NCI-H748 (cell line): ENCODE measurements around the gene GP1BA.
A peak's percentile ranks its signal among the peaks of the same experiment; 100 is the strongest.

Experiments used
- DNase-seq: peaks from one replicate; lab custom pipeline; 2025; ENCODE audit not compliant: unreplicated experiment; lab: John Stamatoyannopoulos, UW

The GP1BA gene

GRCh38 chr17:4937553-4937952, 5.5 kb downstream of the GP1BA start:
- DNase-seq = no peak

- DNase-seq = no peak
Measured at GRCh38 chr17:4938069-4938491, 6.0 kb downstream of the GP1BA start.

- peak; percentile 54 for DNase-seq
Measured at GRCh38 chr17:4938688-4939545, 6.8 kb downstream of the GP1BA start.

- peak; percentile 62 for DNase-seq
Measured at GRCh38 chr17:4939546-4939795, 7.4 kb downstream of the GP1BA start.

GRCh38 chr17:4939796-4940554, 7.9 kb downstream of the GP1BA start, which contains the start of the genes RNF167 and SLC25A11:
Gene RNF167 (plus strand): TSS chr17:4940268. CDS start chr17:4940910, 642 bp downstream.
Gene SLC25A11 (minus strand): TSS chr17:4940046. CDS start chr17:4939910, 136 bp downstream.
- DNase-seq = peak; percentile 100

GRCh38 chr17:4940555-4941318, 8.7 kb downstream of the GP1BA start:
- DNase-seq = no peak

- DNase-seq = no peak
Measured at GRCh38 chr17:4941319-4941610, 9.2 kb downstream of the GP1BA start.

GRCh38 chr17:4942760-4943508, 10.9 kb downstream of the GP1BA start:
- DNase-seq = no peak

- DNase-seq = no peak
Measured at GRCh38 chr17:4944163-4944553, 12.1 kb downstream of the GP1BA start.

- DNase-seq = no peak
Measured at GRCh38 chr17:4944554-4945175, 12.6 kb downstream of the GP1BA start.

GRCh38 chr17:4945176-4945943, 13.3 kb downstream of the GP1BA start:
- no peak for DNase-seq

GRCh38 chr17:4945944-4946280, 13.8 kb downstream of the GP1BA start:
- no peak for DNase-seq

- no peak for DNase-seq
Measured at GRCh38 chr17:4946312-4946976, 14.4 kb downstream of the GP1BA start.

GRCh38 chr17:4947010-4947410, 14.9 kb downstream of the GP1BA start:
- peak; percentile 56 for DNase-seq

- DNase-seq = peak; percentile 66
Measured at GRCh38 chr17:4947411-4948165, 15.5 kb downstream of the GP1BA start.

- peak; percentile 91 for DNase-seq
Measured at GRCh38 chr17:4948166-4948930, 16.3 kb downstream of the GP1BA start, which contains the start of gene PFN1. Gene PFN1 (minus strand): TSS chr17:4948530. CDS start chr17:4948394, 136 bp downstream.

- peak; percentile 94 for DNase-seq
Measured at GRCh38 chr17:4948931-4949320, 16.8 kb downstream of the GP1BA start.
